Esophagus squamous epithelium (tissue), 4 donors: ENCODE results near the gene GPR62.

Experiments used
- CTCF ChIP-seq, 6 experiments: fragments of 450-650 bp in 4 of 6; fragments of 200-600 bp in 2 of 6; sonication (generic) in 2 of 6; IDR thresholded peaks; one replicate each; pipeline ENCODE4 v1.5.1; 2016 to 2019; ENCODE audit warnings: antibody characterized with exemption in 6 of 6, mild to moderate bottlenecking in 4 of 6, moderate library complexity in 4 of 6
- POLR2A ChIP-seq, 4 donors: fragments of 450-650 bp; IDR thresholded peaks; one replicate each; pipeline ENCODE4 v1.6.1; 2017; ENCODE audit warnings: antibody characterized with exemption in 4 of 4, mild to moderate bottlenecking in 4 of 4, moderate library complexity in 3 of 4

- TF ChIP-seq CTCF (IDR thresholded peaks at IDR 0.05) (no peak), POLR2A (IDR thresholded peaks at IDR 0.05) (no peak)
Measured at GRCh38 chr3:51945031-51945840, 9.9 kb upstream of the GPR62 start.
